GM19455 (cell line): ENCODE measurements around the gene BEST4.
A peak's percentile ranks its signal among the peaks of the same experiment; 100 is the strongest.
"Not testable (repeated sequence)": the region's sequence is repeated elsewhere in the genome, so short reads cannot be mapped to it uniquely, and the experiment has no call there.

Experiments
- ATAC-seq: cut with Tn5 transposase; IDR thresholded peaks from one replicate; pipeline ENCODE4 v1.9.1; 2021; ENCODE audit not compliant: unreplicated experiment

BEST4 gene

GRCh38 chr1:44803062-44803311 is 15.0 kb upstream of the BEST4 start:
- ATAC-seq = no peak

GRCh38 chr1:44802306-44803061 is 14.5 kb upstream of the BEST4 start:
- ATAC-seq = no peak

GRCh38 chr1:44801491-44802305 is 13.7 kb upstream of the BEST4 start:
- ATAC-seq = no peak

- peak; percentile 80 for ATAC-seq
Observed at GRCh38 chr1:44799770-44800584, 12.0 kb upstream of the BEST4 start, which contains the start of gene PLK3. PLK3 (plus strand) TSS chr1:44800377; CDS start chr1:44800464, 87 bp downstream.

GRCh38 chr1:44798481-44799365 is 10.8 kb upstream of the BEST4 start:
- no peak for ATAC-seq

GRCh38 chr1:44797886-44798285 is 9.9 kb upstream of the BEST4 start:
- not testable (repeated sequence) for ATAC-seq

GRCh38 chr1:44792736-44793502 is 4.9 kb upstream of the BEST4 start:
- no peak for ATAC-seq

GRCh38 chr1:44790968-44791801 is 3.2 kb upstream of the BEST4 start:
- no peak for ATAC-seq

- no peak for ATAC-seq
Observed at GRCh38 chr1:44787506-44787905, 464 bp downstream of the BEST4 start.

- no peak for ATAC-seq
Observed at GRCh38 chr1:44786841-44787426, 1.0 kb downstream of the BEST4 start.

GRCh38 chr1:44786138-44786840 is 1.7 kb downstream of the BEST4 start:
- peak; percentile 54 for ATAC-seq

- no peak for ATAC-seq
Observed at GRCh38 chr1:44785501-44786137, 2.4 kb downstream of the BEST4 start.

GRCh38 chr1:44785029-44785380 is 3.0 kb downstream of the BEST4 start:
- ATAC-seq = no peak

- ATAC-seq = no peak
Observed at GRCh38 chr1:44784094-44785028, 3.6 kb downstream of the BEST4 start.

GRCh38 chr1:44783697-44784093 is 4.3 kb downstream of the BEST4 start:
- ATAC-seq = no peak

GRCh38 chr1:44780583-44781121 is 7.3 kb downstream of the BEST4 start:
- ATAC-seq = no peak
